HG02571 (cell line): ENCODE measurements around the gene SLC6A17.

Source experiments
- ATAC-seq: cut with Tn5 transposase; IDR thresholded peaks from one replicate; pipeline ENCODE4 v1.9.1; 2021; ENCODE audit warnings: mild to moderate bottlenecking, moderate library complexity; ENCODE audit not compliant: unreplicated experiment

The SLC6A17 gene

GRCh38 chr1:110237386-110238152 lies 87.3 kb downstream of the SLC6A17 start:
- no peak for ATAC-seq

- ATAC-seq = no peak
Measured at GRCh38 chr1:110239441-110240430, 89.4 kb downstream of the SLC6A17 start.

GRCh38 chr1:110240476-110241210 lies 90.3 kb downstream of the SLC6A17 start:
- ATAC-seq = no peak

- ATAC-seq = no peak
Measured at GRCh38 chr1:110241516-110241915, 91.2 kb downstream of the SLC6A17 start.

GRCh38 chr1:110242062-110242461 lies 91.8 kb downstream of the SLC6A17 start:
- ATAC-seq = no peak

- no peak for ATAC-seq
Measured at GRCh38 chr1:110242731-110243130, 92.4 kb downstream of the SLC6A17 start.

GRCh38 chr1:110243146-110243545 lies 92.9 kb downstream of the SLC6A17 start:
- ATAC-seq = no peak

- ATAC-seq = peak; percentile 63
Measured at GRCh38 chr1:110243574-110243973, 93.3 kb downstream of the SLC6A17 start.

GRCh38 chr1:110245876-110246620 lies 95.8 kb downstream of the SLC6A17 start:
- no peak for ATAC-seq

GRCh38 chr1:110248746-110249145 lies 98.5 kb downstream of the SLC6A17 start:
- no peak for ATAC-seq

- ATAC-seq = no peak
Measured at GRCh38 chr1:110249256-110249655, 99.0 kb downstream of the SLC6A17 start.

- no peak for ATAC-seq
Measured at GRCh38 chr1:110250008-110250407, 99.7 kb downstream of the SLC6A17 start.

GRCh38 chr1:110250749-110251148 lies 100.5 kb downstream of the SLC6A17 start:
- ATAC-seq = no peak
